WTC11 (cell line): Measurements from ENCODE around the gene HNRNPC. TPM values are rescaled to one million over a fixed set of nuclear protein-coding genes. Genes with fewer than 3 reads are reported as not detected.
A peak's percentile ranks its signal among the peaks of the same experiment; 100 is the strongest.

Experiments used
- ATAC-seq: fragments of 200-7000 bp; cut with Tn5 transposase; 2 replicates; pipeline ENCODE4 v1.10.0; 2021; ENCODE audit warnings: mild to moderate bottlenecking, moderate library complexity
- CTCF ChIA-PET: fragments of 300-600 bp; sonication (Branson Sonifier 250); formaldehyde crosslinking; loops from one replicate; lab custom pipeline; 2021; ENCODE audit warnings: antibody characterized with exemption; lab: Charles Lee
- POLR2A ChIA-PET: fragments of 350-600 bp; sonication (Branson Sonifier 250); formaldehyde crosslinking; loops from one replicate; lab custom pipeline; 2021; ENCODE audit warnings: antibody characterized with exemption; lab: Charles Lee
- DNase-seq: peaks from one replicate; pipeline ENCODE4 v3.0.0; 2021; ENCODE audit warnings: low spot score
- H3K27ac Mint-ChIP-seq: 2 replicates; pipeline ENCODE4 v1.8.0; 2021; ENCODE audit warnings: mixed read lengths
- H3K27me3 Mint-ChIP-seq: 2 replicates; pipeline ENCODE4 v1.8.0; 2021; ENCODE audit warnings: low read depth, mild to moderate bottlenecking, moderate library complexity, mixed read lengths
- H3K36me3 Mint-ChIP-seq: 2 replicates; pipeline ENCODE4 v1.8.0; 2021; ENCODE audit warnings: mixed read lengths
- H3K4me1 Mint-ChIP-seq: 2 replicates; pipeline ENCODE4 v1.8.0; 2022; ENCODE audit warnings: mixed read lengths
- H3K4me3 Mint-ChIP-seq: 2 replicates; pipeline ENCODE4 v1.8.0; 2021; ENCODE audit warnings: mild to moderate bottlenecking, moderate library complexity, mixed read lengths
- H3K9me3 Mint-ChIP-seq: 2 replicates; pipeline ENCODE4 v1.8.0; 2021; ENCODE audit warnings: mixed read lengths
- ELF4 ChIP-seq: sonication (generic); formaldehyde crosslinking; IDR thresholded peaks from 2 replicates; pipeline ENCODE4 v1.8.1; 2022; ENCODE audit warnings: low read depth, mild to moderate bottlenecking, moderate library complexity, missing genetic modification reagents
- GABPB1 ChIP-seq: sonication (generic); formaldehyde crosslinking; IDR thresholded peaks from 2 replicates; pipeline ENCODE4 v1.8.1; 2023; ENCODE audit warnings: mild to moderate bottlenecking, missing genetic modification reagents
- GTF2I ChIP-seq: fragments of 250-450 bp; sonication (Bioruptor Pico); conservative IDR thresholded peaks from 2 replicates; pipeline ENCODE4 v1.4.0; 2021; ENCODE audit warnings: mild to moderate bottlenecking
- MXD4 ChIP-seq: fragments of 250-450 bp; sonication (Bioruptor Pico); IDR thresholded peaks from 2 replicates; pipeline ENCODE4 v1.8.0; 2021; ENCODE audit warnings: mild to moderate bottlenecking, moderate library complexity, borderline replicate concordance
- MYBL2 ChIP-seq: sonication (generic); formaldehyde crosslinking; IDR thresholded peaks from 2 replicates; pipeline ENCODE4 v1.8.1; 2023; ENCODE audit warnings: mild to moderate bottlenecking, moderate library complexity, missing genetic modification reagents
- RELA ChIP-seq: sonication (generic); formaldehyde crosslinking; IDR thresholded peaks from 2 replicates; pipeline ENCODE4 v1.8.1; 2022; ENCODE audit warnings: missing genetic modification reagents, mild to moderate bottlenecking, borderline replicate concordance
- SMAD3 ChIP-seq: sonication (generic); formaldehyde crosslinking; IDR thresholded peaks from 2 replicates; pipeline ENCODE4 v1.8.0; 2022; ENCODE audit warnings: missing genetic modification reagents, mild to moderate bottlenecking, borderline replicate concordance
- SMAD4 ChIP-seq: sonication (generic); formaldehyde crosslinking; IDR thresholded peaks from 2 replicates; pipeline ENCODE4 v1.8.0; 2022; ENCODE audit warnings: mild to moderate bottlenecking, missing genetic modification reagents
- SP1 ChIP-seq: sonication (generic); formaldehyde crosslinking; conservative IDR thresholded peaks from 2 replicates; pipeline ENCODE4 v1.8.1; 2022; ENCODE audit warnings: missing genetic modification reagents
- ZNF232 ChIP-seq: sonication (generic); formaldehyde crosslinking; IDR thresholded peaks from 2 replicates; pipeline ENCODE4 v1.8.0; 2022; ENCODE audit warnings: mild to moderate bottlenecking, missing genetic modification reagents
- ZNF263 ChIP-seq: sonication (generic); formaldehyde crosslinking; IDR thresholded peaks from 2 replicates; pipeline ENCODE4 v1.8.1; 2022; ENCODE audit warnings: low read depth, mild to moderate bottlenecking, moderate library complexity, missing genetic modification reagents
- ZNF396 ChIP-seq: fragments of 250-450 bp; sonication (Bioruptor Pico); IDR thresholded peaks from 2 replicates; pipeline ENCODE4 v1.8.0; 2021; ENCODE audit warnings: mild to moderate bottlenecking, moderate library complexity, borderline replicate concordance
- ZNF416 ChIP-seq: fragments of 250-450 bp; sonication (Bioruptor Pico); IDR thresholded peaks from 2 replicates; pipeline ENCODE4 v1.9.0; 2021; ENCODE audit warnings: mild to moderate bottlenecking, inconsistent platforms
- total RNA-seq: library from RNA; stranded (reverse); gene quantifications from 3 replicates; pipeline ENCODE4 v1.2.3, GENCODE V29; 2021
- TF ChIP-seq, protein P1 (sequence below): sonication (generic); formaldehyde crosslinking; IDR thresholded peaks from 2 replicates; pipeline ENCODE4 v1.8.0; 2022; ENCODE audit warnings: mild to moderate bottlenecking, missing genetic modification reagents
- TF ChIP-seq, protein P2 (sequence below): sonication (generic); formaldehyde crosslinking; IDR thresholded peaks from 2 replicates; pipeline ENCODE4 v1.8.1; 2022; ENCODE audit warnings: mild to moderate bottlenecking, missing genetic modification reagents, moderate library complexity, borderline replicate concordance
- TF ChIP-seq, protein P3 (sequence below): sonication (generic); formaldehyde crosslinking; IDR thresholded peaks from 2 replicates; pipeline ENCODE4 v1.8.1; 2023; ENCODE audit warnings: mild to moderate bottlenecking, missing genetic modification reagents, moderate library complexity
- TF ChIP-seq, protein P4 (sequence below): sonication (generic); formaldehyde crosslinking; conservative IDR thresholded peaks from 2 replicates; pipeline ENCODE4 v1.8.1; 2022; ENCODE audit warnings: mild to moderate bottlenecking, missing genetic modification reagents
- TF ChIP-seq, protein P5 (sequence below): sonication (generic); formaldehyde crosslinking; IDR thresholded peaks from 2 replicates; pipeline ENCODE4 v1.8.1; 2023; ENCODE audit warnings: mild to moderate bottlenecking, missing genetic modification reagents, moderate library complexity
- TF ChIP-seq, protein P6 (sequence below): fragments of 200-600 bp; IDR thresholded peaks from 2 replicates; pipeline ENCODE4 v1.8.0; 2022; ENCODE audit warnings: antibody characterized with exemption
- TF ChIP-seq, protein P7 (sequence below): sonication (generic); formaldehyde crosslinking; IDR thresholded peaks from 2 replicates; pipeline ENCODE4 v1.8.1; 2022; ENCODE audit warnings: low read depth, mild to moderate bottlenecking, moderate library complexity, missing genetic modification reagents, borderline replicate concordance

The HNRNPC gene
- total RNA-seq, 1 experiment from 2014 or later: 982 TPM

DNA sequence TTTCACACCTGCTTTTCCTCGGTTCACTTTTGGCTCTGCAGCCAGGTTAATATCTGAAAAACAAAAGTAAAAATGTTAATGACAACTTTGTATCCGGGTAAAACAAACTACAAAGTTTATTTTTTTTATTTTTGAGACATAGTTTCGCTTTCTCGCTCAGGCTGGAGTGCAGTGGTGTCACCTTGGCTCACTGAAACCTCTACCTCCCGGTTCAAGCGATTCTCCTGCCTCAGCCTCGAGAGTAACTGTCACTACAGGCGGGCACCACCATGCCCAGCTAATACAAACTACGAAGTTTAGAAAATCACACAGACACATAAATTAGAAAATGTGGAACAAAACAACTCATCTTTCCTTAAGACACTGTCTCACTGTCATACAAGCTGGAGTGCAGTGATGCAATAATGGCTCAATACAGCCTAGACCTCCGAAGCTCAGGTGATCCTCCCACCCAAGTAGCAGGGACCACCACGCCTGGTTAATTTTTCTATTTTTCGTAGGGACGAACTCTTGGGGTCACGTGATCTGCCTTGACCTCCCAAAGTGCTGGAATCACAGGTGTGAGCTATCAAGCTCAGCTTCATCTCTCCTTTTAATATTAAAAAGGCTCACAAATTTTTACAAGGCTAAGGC is 38.1 kb downstream of the HNRNPC start:
- no peak overlapping the region for H3K4me3 Mint-ChIP-seq
- ATAC-seq (no peak), DNase-seq (no peak)
- peak overlapping the region; percentile 29; the same call in 1 of the 2 replicates for H3K27ac Mint-ChIP-seq
- H3K4me1 Mint-ChIP-seq: peaks cover 47% of the 10 kb centered on the region
- ChIA-PET CTCF (no interaction called here), POLR2A (no interaction called here)
- no peak for TF ChIP-seq RELA (CRISPR knock-in tag)
- 0 out of 2 replicates have a peak, but pooled peaks have one; percentile 31 for TF ChIP-seq GABPB1 (CRISPR knock-in tag)
- H3K9me3 Mint-ChIP-seq: no peaks in the 10 kb centered on the region
- H3K36me3 Mint-ChIP-seq: peaks cover 84% of the 10 kb centered on the region
- no peaks in the 10 kb centered on the region for H3K27me3 Mint-ChIP-seq

DNA sequence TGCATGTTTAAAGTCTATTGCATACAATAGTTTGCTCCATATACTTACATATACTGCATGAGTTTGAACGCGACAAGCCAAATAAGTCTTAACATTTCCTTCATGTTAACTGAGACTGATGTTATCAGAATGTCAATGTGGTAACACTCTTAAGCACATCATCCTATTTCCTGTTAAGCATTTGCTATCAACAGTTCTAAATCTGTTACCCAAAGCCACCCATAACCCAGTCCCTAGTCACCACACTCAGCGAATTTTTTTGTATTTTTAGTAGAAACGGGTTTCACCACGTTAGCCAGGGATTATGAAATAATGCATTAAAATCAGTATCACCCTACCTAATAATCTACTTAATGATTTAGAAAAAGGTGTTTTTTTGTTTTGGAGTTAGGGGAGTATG is 39.4 kb downstream of the HNRNPC start:
- Mint-ChIP-seq H3K27ac (no peak overlapping the region), H3K4me3 (no peak overlapping the region), H3K36me3 (peaks cover 84% of the 10 kb centered on the region), H3K4me1 (peaks cover 37% of the 10 kb centered on the region), H3K27me3 (no peaks in the 10 kb centered on the region), H3K9me3 (no peaks in the 10 kb centered on the region)
- DNase-seq: no peak
- TF ChIP-seq, protein P1, sequence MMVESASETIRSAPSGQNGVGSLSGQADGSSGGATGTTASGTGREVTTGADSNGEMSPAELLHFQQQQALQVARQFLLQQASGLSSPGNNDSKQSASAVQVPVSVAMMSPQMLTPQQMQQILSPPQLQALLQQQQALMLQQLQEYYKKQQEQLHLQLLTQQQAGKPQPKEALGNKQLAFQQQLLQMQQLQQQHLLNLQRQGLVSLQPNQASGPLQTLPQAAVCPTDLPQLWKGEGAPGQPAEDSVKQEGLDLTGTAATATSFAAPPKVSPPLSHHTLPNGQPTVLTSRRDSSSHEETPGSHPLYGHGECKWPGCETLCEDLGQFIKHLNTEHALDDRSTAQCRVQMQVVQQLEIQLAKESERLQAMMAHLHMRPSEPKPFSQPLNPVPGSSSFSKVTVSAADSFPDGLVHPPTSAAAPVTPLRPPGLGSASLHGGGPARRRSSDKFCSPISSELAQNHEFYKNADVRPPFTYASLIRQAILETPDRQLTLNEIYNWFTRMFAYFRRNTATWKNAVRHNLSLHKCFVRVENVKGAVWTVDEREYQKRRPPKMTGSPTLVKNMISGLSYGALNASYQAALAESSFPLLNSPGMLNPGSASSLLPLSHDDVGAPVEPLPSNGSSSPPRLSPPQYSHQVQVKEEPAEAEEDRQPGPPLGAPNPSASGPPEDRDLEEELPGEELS (CRISPR knock-in tag): no peak
- TF ChIP-seq, protein P2, sequence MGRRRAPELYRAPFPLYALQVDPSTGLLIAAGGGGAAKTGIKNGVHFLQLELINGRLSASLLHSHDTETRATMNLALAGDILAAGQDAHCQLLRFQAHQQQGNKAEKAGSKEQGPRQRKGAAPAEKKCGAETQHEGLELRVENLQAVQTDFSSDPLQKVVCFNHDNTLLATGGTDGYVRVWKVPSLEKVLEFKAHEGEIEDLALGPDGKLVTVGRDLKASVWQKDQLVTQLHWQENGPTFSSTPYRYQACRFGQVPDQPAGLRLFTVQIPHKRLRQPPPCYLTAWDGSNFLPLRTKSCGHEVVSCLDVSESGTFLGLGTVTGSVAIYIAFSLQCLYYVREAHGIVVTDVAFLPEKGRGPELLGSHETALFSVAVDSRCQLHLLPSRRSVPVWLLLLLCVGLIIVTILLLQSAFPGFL (CRISPR knock-in tag): no peak
- TF ChIP-seq, protein P3, sequence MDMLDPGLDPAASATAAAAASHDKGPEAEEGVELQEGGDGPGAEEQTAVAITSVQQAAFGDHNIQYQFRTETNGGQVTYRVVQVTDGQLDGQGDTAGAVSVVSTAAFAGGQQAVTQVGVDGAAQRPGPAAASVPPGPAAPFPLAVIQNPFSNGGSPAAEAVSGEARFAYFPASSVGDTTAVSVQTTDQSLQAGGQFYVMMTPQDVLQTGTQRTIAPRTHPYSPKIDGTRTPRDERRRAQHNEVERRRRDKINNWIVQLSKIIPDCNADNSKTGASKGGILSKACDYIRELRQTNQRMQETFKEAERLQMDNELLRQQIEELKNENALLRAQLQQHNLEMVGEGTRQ (CRISPR knock-in tag): no peak
- TF ChIP-seq GTF2I (CRISPR knock-in tag) (no peak), ZNF396 (CRISPR knock-in tag) (no peak), MXD4 (CRISPR knock-in tag) (no peak), ZNF416 (CRISPR knock-in tag) (no peak), SMAD4 (CRISPR knock-in tag) (no peak), MYBL2 (CRISPR knock-in tag) (no peak), ELF4 (CRISPR knock-in tag) (no peak), ZNF232 (CRISPR knock-in tag) (no peak), SP1 (CRISPR knock-in tag) (no peak), SMAD3 (no peak), ZNF263 (no peak)
- TF ChIP-seq, protein P4, sequence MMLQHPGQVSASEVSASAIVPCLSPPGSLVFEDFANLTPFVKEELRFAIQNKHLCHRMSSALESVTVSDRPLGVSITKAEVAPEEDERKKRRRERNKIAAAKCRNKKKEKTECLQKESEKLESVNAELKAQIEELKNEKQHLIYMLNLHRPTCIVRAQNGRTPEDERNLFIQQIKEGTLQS (CRISPR knock-in tag): no peak
- TF ChIP-seq, protein P5, sequence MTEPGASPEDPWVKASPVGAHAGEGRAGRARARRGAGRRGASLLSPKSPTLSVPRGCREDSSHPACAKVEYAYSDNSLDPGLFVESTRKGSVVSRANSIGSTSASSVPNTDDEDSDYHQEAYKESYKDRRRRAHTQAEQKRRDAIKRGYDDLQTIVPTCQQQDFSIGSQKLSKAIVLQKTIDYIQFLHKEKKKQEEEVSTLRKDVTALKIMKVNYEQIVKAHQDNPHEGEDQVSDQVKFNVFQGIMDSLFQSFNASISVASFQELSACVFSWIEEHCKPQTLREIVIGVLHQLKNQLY (CRISPR knock-in tag): no peak
- TF ChIP-seq, protein P6, sequence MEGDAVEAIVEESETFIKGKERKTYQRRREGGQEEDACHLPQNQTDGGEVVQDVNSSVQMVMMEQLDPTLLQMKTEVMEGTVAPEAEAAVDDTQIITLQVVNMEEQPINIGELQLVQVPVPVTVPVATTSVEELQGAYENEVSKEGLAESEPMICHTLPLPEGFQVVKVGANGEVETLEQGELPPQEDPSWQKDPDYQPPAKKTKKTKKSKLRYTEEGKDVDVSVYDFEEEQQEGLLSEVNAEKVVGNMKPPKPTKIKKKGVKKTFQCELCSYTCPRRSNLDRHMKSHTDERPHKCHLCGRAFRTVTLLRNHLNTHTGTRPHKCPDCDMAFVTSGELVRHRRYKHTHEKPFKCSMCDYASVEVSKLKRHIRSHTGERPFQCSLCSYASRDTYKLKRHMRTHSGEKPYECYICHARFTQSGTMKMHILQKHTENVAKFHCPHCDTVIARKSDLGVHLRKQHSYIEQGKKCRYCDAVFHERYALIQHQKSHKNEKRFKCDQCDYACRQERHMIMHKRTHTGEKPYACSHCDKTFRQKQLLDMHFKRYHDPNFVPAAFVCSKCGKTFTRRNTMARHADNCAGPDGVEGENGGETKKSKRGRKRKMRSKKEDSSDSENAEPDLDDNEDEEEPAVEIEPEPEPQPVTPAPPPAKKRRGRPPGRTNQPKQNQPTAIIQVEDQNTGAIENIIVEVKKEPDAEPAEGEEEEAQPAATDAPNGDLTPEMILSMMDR: no peak
- TF ChIP-seq, protein P7, sequence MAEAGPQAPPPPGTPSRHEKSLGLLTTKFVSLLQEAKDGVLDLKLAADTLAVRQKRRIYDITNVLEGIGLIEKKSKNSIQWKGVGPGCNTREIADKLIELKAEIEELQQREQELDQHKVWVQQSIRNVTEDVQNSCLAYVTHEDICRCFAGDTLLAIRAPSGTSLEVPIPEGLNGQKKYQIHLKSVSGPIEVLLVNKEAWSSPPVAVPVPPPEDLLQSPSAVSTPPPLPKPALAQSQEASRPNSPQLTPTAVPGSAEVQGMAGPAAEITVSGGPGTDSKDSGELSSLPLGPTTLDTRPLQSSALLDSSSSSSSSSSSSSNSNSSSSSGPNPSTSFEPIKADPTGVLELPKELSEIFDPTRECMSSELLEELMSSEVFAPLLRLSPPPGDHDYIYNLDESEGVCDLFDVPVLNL (CRISPR knock-in tag): no peak
- ChIA-PET CTCF (no interaction called here), POLR2A (no interaction called here)
- no peak for ATAC-seq
